Ishikawa (cell line): Measurements from ENCODE around the gene TMEM185A.

Experiments used
- CEBPB ChIP-seq: IDR thresholded peaks from 2 replicates; pipeline ENCODE4 v1.6.1; 2012
- EGR1 ChIP-seq: IDR thresholded peaks from 2 replicates; pipeline ENCODE4 v1.6.1; 2012
- EP300 ChIP-seq: IDR thresholded peaks from 2 replicates; pipeline ENCODE4 v1.6.1; 2012; ENCODE audit warnings: borderline replicate concordance
- FOXM1 ChIP-seq: IDR thresholded peaks from 2 replicates; pipeline ENCODE4 v1.6.1; 2012; ENCODE audit warnings: low read depth, borderline replicate concordance
- RAD21 ChIP-seq: IDR thresholded peaks from 2 replicates; pipeline ENCODE4 v1.6.1; 2012; ENCODE audit warnings: low read depth
- TAF1 ChIP-seq: IDR thresholded peaks from 2 replicates; pipeline ENCODE4 v1.6.1; 2012; ENCODE audit warnings: low read depth, mild to moderate bottlenecking
- TEAD4 ChIP-seq: IDR thresholded peaks from 2 replicates; pipeline ENCODE4 v1.6.1; 2012
- YY1 ChIP-seq: IDR thresholded peaks from 2 replicates; pipeline ENCODE4 v1.6.1; 2012; ENCODE audit warnings: low read depth
- ZBTB7A ChIP-seq: IDR thresholded peaks from 2 replicates; pipeline ENCODE4 v1.6.1; 2012; ENCODE audit warnings: low read depth
- TF ChIP-seq, protein P1 (sequence below): IDR thresholded peaks from 2 replicates; pipeline ENCODE4 v1.6.1; 2012
- TF ChIP-seq, protein P2 (sequence below): IDR thresholded peaks from 2 replicates; pipeline ENCODE4 v1.6.1; 2012
- TF ChIP-seq, protein P3 (sequence below): IDR thresholded peaks from 2 replicates; pipeline ENCODE4 v1.6.1; 2012; ENCODE audit warnings: low read depth, mild to moderate bottlenecking

DNA sequence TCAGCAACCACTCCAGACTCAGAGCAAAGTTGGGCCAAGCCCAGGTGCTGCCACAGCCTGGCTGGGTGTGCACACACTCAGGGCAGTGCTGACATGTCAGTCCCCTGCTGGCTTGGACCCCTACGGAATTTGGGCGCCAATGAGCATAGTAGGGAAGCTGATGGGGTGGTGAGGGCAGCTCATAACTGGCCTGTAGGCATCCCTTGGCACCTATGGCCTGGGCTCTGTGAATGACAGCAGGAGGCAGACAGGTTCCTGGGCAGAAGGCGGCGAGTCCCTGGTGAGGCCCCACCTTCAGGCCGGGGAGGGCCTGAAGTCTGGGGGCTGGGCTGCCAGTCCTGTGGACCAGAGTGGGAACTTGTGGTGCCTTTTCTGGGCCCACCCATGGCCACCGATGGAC is 15.9 kb upstream of the TMEM185A start:
- no peak for TF ChIP-seq ZBTB7A
- TF ChIP-seq RAD21 = no peak
- TF ChIP-seq CEBPB = no peak
- TF ChIP-seq TAF1 = no peak
- TF ChIP-seq EP300 = no peak
- no peak for TF ChIP-seq FOXM1
- TF ChIP-seq, protein P1, sequence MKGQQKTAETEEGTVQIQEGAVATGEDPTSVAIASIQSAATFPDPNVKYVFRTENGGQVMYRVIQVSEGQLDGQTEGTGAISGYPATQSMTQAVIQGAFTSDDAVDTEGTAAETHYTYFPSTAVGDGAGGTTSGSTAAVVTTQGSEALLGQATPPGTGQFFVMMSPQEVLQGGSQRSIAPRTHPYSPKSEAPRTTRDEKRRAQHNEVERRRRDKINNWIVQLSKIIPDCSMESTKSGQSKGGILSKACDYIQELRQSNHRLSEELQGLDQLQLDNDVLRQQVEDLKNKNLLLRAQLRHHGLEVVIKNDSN = no peak
- TF ChIP-seq EGR1 = no peak
- TF ChIP-seq YY1 = no peak
- TF ChIP-seq TEAD4 = no peak
- TF ChIP-seq, protein P2, sequence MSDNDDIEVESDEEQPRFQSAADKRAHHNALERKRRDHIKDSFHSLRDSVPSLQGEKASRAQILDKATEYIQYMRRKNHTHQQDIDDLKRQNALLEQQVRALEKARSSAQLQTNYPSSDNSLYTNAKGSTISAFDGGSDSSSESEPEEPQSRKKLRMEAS = no peak
- TF ChIP-seq, protein P3, sequence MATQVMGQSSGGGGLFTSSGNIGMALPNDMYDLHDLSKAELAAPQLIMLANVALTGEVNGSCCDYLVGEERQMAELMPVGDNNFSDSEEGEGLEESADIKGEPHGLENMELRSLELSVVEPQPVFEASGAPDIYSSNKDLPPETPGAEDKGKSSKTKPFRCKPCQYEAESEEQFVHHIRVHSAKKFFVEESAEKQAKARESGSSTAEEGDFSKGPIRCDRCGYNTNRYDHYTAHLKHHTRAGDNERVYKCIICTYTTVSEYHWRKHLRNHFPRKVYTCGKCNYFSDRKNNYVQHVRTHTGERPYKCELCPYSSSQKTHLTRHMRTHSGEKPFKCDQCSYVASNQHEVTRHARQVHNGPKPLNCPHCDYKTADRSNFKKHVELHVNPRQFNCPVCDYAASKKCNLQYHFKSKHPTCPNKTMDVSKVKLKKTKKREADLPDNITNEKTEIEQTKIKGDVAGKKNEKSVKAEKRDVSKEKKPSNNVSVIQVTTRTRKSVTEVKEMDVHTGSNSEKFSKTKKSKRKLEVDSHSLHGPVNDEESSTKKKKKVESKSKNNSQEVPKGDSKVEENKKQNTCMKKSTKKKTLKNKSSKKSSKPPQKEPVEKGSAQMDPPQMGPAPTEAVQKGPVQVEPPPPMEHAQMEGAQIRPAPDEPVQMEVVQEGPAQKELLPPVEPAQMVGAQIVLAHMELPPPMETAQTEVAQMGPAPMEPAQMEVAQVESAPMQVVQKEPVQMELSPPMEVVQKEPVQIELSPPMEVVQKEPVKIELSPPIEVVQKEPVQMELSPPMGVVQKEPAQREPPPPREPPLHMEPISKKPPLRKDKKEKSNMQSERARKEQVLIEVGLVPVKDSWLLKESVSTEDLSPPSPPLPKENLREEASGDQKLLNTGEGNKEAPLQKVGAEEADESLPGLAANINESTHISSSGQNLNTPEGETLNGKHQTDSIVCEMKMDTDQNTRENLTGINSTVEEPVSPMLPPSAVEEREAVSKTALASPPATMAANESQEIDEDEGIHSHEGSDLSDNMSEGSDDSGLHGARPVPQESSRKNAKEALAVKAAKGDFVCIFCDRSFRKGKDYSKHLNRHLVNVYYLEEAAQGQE = no peak
